ES-I3 (cell line): ENCODE data around the gene NKD1.

Experiments
- H3K36me3 ChIP-seq: 2 replicates; pipeline ENCODE4 v1.6.1; 2013; ENCODE audit warnings: mild to moderate bottlenecking, low read length, control low read depth, moderate library complexity; ENCODE audit not compliant: insufficient read depth
- H3K4me1 ChIP-seq: 2 replicates; pipeline ENCODE4 v1.6.1; 2013; ENCODE audit warnings: mild to moderate bottlenecking, control low read depth, low read length; ENCODE audit not compliant: insufficient read depth
- H3K9ac ChIP-seq: 2 replicates; pipeline ENCODE4 v1.6.1; 2013; ENCODE audit warnings: low read depth, mild to moderate bottlenecking, low read length, moderate library complexity
- H3K9me3 ChIP-seq: 2 replicates; pipeline ENCODE4 v1.6.1; 2013; ENCODE audit warnings: mild to moderate bottlenecking, low read length, moderate library complexity; ENCODE audit not compliant: control insufficient read depth, insufficient read depth

The NKD1 gene

GRCh38 chr16:50552476-50553101, 4.4 kb downstream of the NKD1 start:
- no peaks in the 10 kb centered on the region for H3K9me3 ChIP-seq
- H3K36me3 ChIP-seq: no peaks in the 10 kb centered on the region; the same call in 1 of the 2 replicates
- no peaks in the 10 kb centered on the region for H3K4me1 ChIP-seq
- H3K9ac ChIP-seq: no peak overlapping the region

GRCh38 chr16:50553182-50553710, 5.0 kb downstream of the NKD1 start:
- no peak overlapping the region for H3K9ac ChIP-seq
- no peaks in the 10 kb centered on the region; the same call in 1 of the 2 replicates for H3K36me3 ChIP-seq
- no peaks in the 10 kb centered on the region for H3K9me3 ChIP-seq
- no peaks in the 10 kb centered on the region for H3K4me1 ChIP-seq

DNA sequence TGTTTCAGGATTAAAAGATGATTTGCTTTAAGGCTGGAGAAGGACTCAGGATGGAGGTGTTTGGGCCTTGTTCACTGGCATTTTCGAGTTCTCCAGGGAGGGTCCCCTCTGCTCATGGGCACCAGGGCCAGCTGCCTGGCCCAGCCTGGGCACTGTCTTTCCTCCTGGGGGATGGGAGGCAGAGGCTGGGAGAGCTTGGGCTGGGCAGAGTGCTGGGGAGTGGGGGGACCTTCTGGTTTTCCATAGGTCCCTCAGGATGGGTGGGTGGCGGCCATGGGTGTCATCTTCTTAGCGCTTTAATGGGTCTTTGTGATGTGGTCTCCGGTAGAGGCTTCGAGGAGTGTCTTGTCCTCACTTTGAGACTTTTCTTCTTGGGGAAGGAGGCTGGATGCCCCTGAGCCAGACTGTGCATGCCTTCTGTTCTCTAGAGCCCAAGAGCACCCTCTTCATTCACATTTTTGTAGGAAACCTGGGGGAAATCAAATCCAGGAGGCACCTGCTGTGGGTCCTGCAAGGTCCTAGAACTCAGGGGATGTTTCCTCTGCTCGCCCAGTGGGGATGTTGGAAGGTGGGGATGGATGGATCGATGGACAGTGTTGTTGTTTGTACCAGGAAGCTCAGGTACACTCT, 5.7 kb downstream of the NKD1 start:
- Histone ChIP-seq H3K36me3 (no peaks in the 10 kb centered on the region; the same call in 1 of the 2 replicates), H3K4me1 (no peaks in the 10 kb centered on the region), H3K9ac (no peak overlapping the region), H3K9me3 (no peaks in the 10 kb centered on the region)

DNA sequence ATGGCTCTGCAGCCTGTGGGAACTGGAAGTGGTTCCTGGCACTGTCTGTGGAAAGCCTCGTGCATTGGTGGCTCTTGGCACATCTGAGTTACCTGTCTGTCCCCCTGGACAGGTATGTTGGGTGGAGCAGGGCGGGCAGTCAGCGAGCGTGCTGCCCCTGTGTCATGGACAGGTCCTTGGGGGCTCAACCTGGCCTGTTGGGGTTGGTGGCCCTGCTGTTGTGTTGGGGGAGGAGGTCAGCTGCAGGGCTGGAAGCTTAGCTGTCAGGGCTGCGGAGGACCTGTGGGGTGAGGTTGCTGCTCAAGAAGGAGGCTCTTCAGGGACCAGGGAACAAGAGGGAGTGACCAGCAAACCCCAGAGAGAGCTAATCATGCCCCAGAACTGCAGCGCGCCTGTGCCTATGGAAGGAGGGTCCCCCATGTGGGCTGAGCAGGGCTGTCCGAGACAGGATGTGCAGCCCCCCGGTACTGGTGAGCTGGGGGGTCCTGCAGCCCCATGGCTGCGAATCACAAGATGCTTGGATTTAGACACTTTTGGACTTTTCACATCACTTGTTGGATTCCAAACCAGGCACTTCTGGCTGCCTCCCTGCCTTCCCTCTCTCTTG, 7.2 kb downstream of the NKD1 start:
- Histone ChIP-seq H3K36me3 (no peaks in the 10 kb centered on the region; the same call in 1 of the 2 replicates), H3K9ac (no peak overlapping the region), H3K4me1 (no peaks in the 10 kb centered on the region), H3K9me3 (no peaks in the 10 kb centered on the region)

- H3K9ac ChIP-seq: no peak overlapping the region
- no peaks in the 10 kb centered on the region; the same call in 1 of the 2 replicates for H3K36me3 ChIP-seq
- no peaks in the 10 kb centered on the region for H3K4me1 ChIP-seq
- H3K9me3 ChIP-seq: no peaks in the 10 kb centered on the region
These were observed 7.9 kb downstream of the NKD1 start for GRCh38 chr16:50555952-50556673.

- H3K9me3 ChIP-seq: no peaks in the 10 kb centered on the region
- H3K36me3 ChIP-seq: no peaks in the 10 kb centered on the region; the same call in 1 of the 2 replicates
- H3K4me1 ChIP-seq: no peaks in the 10 kb centered on the region
- H3K9ac ChIP-seq: no peak overlapping the region
These were observed 8.8 kb downstream of the NKD1 start for GRCh38 chr16:50557046-50557445.

DNA sequence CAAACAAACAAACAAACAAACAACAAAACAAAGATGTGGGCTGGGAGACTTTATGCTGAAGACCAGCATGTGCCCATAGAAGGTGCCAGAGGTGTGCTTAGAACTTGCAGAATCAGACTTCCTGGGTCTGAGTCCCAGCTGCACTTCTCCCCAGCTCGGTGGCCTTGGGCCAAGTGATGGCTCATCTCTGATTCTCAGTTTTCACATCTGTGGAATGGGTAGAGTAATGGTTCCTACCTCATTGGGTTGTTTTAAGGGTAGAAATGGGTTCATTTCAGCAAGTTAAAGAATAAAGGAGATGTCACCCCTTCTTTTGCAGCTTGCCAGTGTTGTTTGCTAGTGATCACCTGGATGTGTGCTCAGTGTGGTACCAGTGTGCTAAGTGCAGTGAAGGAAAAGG, 10.7 kb downstream of the NKD1 start:
- H3K4me1 ChIP-seq: no peaks in the 10 kb centered on the region
- no peaks in the 10 kb centered on the region for H3K9me3 ChIP-seq
- H3K36me3 ChIP-seq: no peaks in the 10 kb centered on the region; the same call in 1 of the 2 replicates
- no peak overlapping the region for H3K9ac ChIP-seq

DNA sequence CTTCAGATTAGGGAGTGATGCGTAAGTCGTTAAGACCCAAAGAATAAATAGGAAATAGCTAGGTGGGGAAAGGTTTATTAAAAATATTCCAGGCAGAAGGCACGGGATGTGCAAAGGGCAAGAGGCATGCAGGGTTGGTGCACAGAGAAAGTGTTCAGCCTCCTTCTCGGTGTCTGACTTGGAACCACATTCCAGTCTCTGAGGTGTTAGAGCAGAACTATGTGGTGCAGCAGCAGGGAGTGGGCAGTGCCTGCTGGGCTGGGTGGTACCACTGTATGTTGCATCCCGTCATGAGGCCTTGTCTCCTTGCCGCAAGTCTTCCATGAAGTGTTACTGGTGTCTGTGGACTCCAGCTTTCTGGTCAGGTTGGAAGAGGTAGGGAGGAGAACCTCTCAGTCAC, 11.1 kb downstream of the NKD1 start:
- Histone ChIP-seq H3K9ac (no peak overlapping the region), H3K9me3 (no peaks in the 10 kb centered on the region), H3K36me3 (no peaks in the 10 kb centered on the region; the same call in 1 of the 2 replicates), H3K4me1 (no peaks in the 10 kb centered on the region)

- Histone ChIP-seq H3K36me3 (no peaks in the 10 kb centered on the region; the same call in 1 of the 2 replicates), H3K9me3 (no peaks in the 10 kb centered on the region), H3K4me1 (no peaks in the 10 kb centered on the region), H3K9ac (no peak overlapping the region)
These were observed 11.8 kb downstream of the NKD1 start for GRCh38 chr16:50559804-50560514.

- Histone ChIP-seq H3K9me3 (no peaks in the 10 kb centered on the region), H3K36me3 (no peaks in the 10 kb centered on the region; the same call in 1 of the 2 replicates), H3K4me1 (no peaks in the 10 kb centered on the region), H3K9ac (no peak overlapping the region)
These were observed 13.0 kb downstream of the NKD1 start for GRCh38 chr16:50560903-50561863.

- H3K36me3 ChIP-seq: no peaks in the 10 kb centered on the region
These were observed 14.5 kb downstream of the NKD1 start for GRCh38 chr16:50562657-50563056.

DNA sequence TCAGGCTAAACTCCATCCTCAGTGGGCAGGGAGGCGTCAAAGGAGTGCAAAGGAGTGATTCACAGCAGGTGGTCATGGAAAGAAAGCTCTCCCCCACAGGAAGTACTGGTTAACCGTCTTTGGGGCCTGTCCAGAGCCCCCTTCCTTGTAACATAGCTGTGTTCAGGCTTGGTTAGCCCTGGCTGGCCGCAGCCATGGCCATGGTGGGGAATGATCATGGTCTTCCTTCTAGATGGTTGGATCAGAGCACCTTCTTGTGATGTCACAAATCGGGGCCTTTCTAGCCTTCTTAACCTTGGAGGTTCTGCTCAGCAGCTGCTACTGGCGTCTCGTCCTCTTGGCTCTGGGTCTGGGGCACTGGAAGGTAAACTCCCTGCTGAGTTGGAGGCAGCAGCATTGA, 15.8 kb downstream of the NKD1 start:
- Histone ChIP-seq H3K4me1 (peaks cover 6% of the 10 kb centered on the region), H3K9me3 (no peaks in the 10 kb centered on the region), H3K36me3 (no peaks in the 10 kb centered on the region), H3K9ac (no peak overlapping the region)

More at GRCh38 chr16:50562657-50563056, 14.5 kb downstream of the NKD1 start:
- no peaks in the 10 kb centered on the region for H3K4me1 ChIP-seq
- no peak overlapping the region for H3K9ac ChIP-seq
- H3K9me3 ChIP-seq: no peaks in the 10 kb centered on the region

GRCh38 chr16:50565428-50565827, 17.2 kb downstream of the NKD1 start:
- peaks cover 6% of the 10 kb centered on the region for H3K4me1 ChIP-seq

More at GRCh38 chr16:50565428-50565827, 17.2 kb downstream of the NKD1 start:
- Histone ChIP-seq H3K36me3 (no peaks in the 10 kb centered on the region), H3K9ac (no peak overlapping the region), H3K9me3 (no peaks in the 10 kb centered on the region)
